Measurements from ENCODE around the gene GLTP. TPM values are rescaled to one million over a fixed set of nuclear protein-coding genes. Genes with fewer than 3 reads are reported as not detected.

GLTP gene
- total RNA-seq, 1 donor from 2014 or later, result 43.5 TPM

- no peak for DNase-seq (ENCODE audit: low read depth)
Observed at GRCh38 chr12:109833307-109834189, 46.8 kb downstream of the GLTP start, which contains the start of gene TRPV4. TRPV4 (minus strand) TSS chr12:109833398; CDS start chr12:109814796, 18,602 bp downstream.

GRCh38 chr12:109832541-109833306 is 47.6 kb downstream of the GLTP start:
- DNase-seq (ENCODE audit: low read depth), result no peak
- H3K4me3 ChIP-seq (ENCODE audit: low read depth, low read length), result peak overlapping the region; percentile 52
- TF ChIP-seq CTCF (conservative IDR thresholded peaks at IDR 0.05; ENCODE audit: low read depth, low read length), result no peak

More at GRCh38 chr12:109833307-109834189, 46.8 kb downstream of the GLTP start, which contains the start of gene TRPV4:
- H3K4me3 ChIP-seq (ENCODE audit: low read depth, low read length), result peak within 1 kb of the TSS; percentile 52
- no peak for TF ChIP-seq CTCF (conservative IDR thresholded peaks at IDR 0.05; ENCODE audit: low read depth, low read length)

GRCh38 chr12:109831929-109832328 is 48.4 kb downstream of the GLTP start:
- no peak overlapping the region for H3K4me3 ChIP-seq (ENCODE audit: low read depth, low read length)
- DNase-seq (ENCODE audit: low read depth), result no peak
- TF ChIP-seq CTCF (conservative IDR thresholded peaks at IDR 0.05; ENCODE audit: low read depth, low read length), result no peak

GRCh38 chr12:109831365-109831764 is 49.0 kb downstream of the GLTP start:
- no peak for DNase-seq (ENCODE audit: low read depth)

GRCh38 chr12:109830718-109831117 is 49.6 kb downstream of the GLTP start:
- DNase-seq (ENCODE audit: low read depth), result no peak
- no peak overlapping the region for H3K4me3 ChIP-seq (ENCODE audit: low read depth, low read length)
- TF ChIP-seq CTCF (conservative IDR thresholded peaks at IDR 0.05; ENCODE audit: low read depth, low read length), result no peak

More at GRCh38 chr12:109831365-109831764, 49.0 kb downstream of the GLTP start:
- H3K4me3 ChIP-seq (ENCODE audit: low read depth, low read length), result no peak overlapping the region
- no peak for TF ChIP-seq CTCF (conservative IDR thresholded peaks at IDR 0.05; ENCODE audit: low read depth, low read length)

GRCh38 chr12:109830267-109830666 is 50.1 kb downstream of the GLTP start:
- H3K4me3 ChIP-seq (ENCODE audit: low read depth, low read length), result no peak overlapping the region
- no peak for DNase-seq (ENCODE audit: low read depth)
- TF ChIP-seq CTCF (conservative IDR thresholded peaks at IDR 0.05; ENCODE audit: low read depth, low read length), result no peak
